Activated T-cell treated with anti-CD3 and anti-CD28 coated beads for 4 hours (primary cell): ENCODE measurements around the gene EHD4.

Source experiments
- DNase-seq: peaks from one replicate; pipeline ENCODE4 v3.0.0-alpha.2; 2020

The EHD4 gene

DNA sequence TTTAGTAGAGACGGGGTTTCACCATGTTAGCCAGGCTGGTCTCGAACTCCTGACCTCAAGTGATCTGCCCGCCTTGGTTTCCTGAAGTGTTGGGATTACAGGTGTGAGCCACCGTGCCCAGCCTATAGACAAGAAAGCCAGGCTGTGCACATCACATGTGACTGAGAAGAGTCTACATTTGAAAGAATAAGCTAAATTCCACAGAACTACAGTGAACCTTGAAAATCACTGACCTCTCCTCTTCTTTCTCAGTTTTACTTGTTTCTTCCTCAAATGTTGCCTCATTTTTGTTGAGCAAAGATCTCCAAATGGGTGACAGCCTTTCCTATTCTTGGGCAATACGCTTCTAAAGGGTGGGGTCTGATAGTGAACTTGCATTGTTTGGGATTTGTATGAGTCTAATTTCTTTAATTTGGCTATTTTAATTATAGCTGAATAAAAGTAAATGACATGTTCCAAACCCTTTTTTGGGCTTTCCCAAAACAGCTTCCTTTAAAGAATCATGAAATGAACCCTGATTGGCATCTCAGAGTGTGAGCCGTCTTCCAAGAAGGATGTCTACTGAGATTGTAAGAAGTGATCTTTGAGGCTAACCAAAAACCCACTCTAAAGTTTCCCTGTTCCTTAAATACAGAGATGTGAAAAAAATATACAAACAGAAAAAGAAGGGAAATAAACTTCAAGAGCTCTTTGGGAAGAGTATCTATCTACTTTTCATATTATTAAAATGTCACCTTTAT, 56.9 kb downstream of the EHD4 start:
- no peak for DNase-seq

DNA sequence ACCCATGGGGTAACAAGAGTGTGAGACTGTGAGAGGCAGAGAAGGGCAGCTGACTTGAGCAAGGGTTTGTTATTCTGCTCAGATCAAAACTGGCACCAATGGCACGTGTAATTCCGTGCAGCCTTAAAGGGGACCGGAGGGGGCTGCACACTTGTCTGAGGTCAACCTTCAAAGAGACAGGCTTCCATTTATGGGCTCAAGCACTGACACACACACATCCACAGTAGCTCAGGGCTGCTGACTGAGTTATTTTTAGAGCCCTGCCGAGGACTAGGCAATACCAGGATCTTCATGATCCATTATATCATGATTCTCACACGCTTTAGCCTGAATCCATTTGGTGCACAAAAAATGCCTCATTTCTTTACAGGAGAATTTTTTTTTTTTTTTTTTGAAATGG, 57.9 kb downstream of the EHD4 start:
- no peak for DNase-seq

DNA sequence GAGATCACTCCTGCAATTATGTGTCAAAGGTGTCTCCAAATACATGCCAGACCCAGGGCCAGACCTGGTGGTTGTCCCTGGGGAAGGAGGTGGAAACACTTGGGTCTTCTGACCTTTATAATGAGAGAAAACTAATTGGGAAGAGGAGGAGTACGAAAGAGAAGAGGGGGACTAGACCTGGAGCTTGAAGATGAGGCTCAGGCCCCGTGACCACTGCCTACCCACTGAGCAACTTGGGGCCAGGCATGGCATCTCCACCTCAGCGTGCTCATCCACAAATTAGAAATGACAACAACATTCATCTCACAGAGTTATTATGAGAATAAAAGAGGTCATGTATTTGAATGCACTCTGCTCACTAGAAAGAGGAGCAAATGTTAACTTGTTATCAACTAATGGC, 59.1 kb downstream of the EHD4 start:
- DNase-seq = no peak

DNA sequence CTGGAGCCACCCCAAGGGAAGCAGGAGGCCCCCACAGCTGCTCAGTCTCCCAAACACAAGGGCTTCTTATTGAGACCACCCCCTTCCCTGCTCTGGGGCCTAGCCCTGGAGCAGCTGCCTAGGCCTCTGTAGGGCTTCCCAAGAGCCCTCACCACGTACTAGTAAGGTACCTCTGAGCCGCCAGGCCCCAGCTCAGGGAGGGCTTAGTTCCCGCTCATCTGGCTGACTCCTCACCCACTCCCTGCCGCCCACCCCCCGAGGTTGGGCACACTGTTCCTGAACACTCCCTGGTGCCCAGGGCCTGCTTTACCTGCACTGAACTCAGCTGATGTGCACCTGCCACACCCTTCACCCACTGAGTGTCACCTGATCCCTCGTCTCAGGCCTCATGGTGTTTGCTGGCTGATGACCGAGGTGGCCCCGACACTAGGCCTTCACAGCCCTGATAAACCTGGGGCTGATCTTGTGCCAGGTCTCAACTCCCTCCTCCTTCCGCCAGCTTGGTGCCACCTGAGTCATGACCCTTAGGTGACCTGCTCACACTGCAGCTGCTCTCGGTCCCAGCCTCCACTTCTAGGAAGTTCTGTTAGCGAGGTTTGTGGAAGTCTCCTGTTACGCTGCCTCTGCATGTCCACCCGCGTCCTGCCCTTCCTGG, 60.5 kb downstream of the EHD4 start:
- no peak for DNase-seq

DNA sequence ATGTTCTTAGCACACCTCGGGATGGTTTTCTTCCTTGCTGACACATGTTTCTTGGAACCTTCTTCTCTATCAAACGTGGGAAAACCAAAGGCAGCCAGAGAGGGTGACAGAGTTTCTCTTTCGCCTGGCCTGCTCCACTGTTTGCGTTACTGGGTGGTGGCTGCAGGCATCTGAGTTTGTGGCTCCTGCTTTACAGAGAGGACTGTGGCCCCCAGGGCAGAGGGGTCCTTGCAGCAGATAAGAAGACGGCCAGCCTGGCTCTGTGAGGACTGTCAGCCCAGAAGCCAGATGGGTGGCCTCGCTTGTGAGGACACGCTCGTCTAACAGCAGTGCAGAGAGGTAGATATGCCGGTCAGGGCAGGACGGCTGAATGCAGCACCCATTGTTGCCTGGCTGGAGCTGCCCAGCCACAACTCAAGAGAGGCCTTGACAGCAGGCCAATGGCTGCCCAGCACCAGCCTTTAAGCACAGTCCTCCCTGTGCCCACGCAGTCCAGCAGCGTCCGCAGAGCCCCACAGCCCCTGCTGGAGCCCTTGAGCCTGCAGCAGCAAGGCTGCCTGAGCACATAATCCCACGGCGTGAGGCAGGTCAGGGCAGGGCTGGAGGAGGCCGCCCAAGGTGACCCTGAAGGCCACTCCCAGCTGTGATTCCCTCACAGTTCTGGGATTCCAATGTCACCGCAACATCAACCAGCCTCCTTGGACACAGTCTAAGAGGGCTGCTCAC, 63.5 kb downstream of the EHD4 start:
- no peak for DNase-seq

DNA sequence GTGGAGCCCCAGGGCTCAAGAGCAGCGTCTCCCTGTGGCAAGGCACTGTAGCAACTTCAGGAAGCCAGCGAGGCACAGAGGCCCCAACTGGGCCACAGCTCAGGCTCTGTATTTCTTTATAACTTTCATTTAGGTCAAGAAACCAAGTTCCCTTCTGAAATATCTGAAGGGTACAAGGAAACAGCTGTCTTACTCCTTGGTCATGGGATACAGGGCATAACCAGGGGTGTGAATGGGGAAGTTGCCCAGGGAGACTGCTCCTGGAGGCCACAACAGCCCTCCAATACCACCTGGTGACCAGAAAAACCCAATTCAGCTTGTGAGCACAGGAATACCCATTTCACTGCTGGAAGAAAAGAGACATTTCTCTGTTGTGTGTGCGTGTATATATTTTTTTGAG, 65.2 kb downstream of the EHD4 start:
- DNase-seq = no peak

DNA sequence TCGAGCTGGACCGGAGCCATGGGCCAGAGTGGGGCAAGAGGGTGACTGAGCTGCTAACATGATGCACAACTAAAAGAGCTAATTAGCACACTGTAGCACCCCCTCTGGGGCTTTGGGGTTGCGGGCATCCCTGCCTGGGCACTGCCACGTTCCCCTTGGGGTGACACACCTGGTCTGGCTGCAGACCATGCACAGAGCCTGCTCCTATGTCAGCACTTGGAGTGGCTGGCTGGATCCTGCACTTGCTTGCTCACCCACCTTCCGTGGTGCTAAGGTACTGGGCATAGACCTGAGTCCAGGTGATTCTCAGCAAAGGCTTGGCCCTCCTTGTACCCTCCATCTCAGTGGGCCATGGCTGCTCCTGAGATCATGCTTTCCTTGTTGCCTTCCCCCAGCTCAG, 65.7 kb downstream of the EHD4 start:
- no peak for DNase-seq

DNA sequence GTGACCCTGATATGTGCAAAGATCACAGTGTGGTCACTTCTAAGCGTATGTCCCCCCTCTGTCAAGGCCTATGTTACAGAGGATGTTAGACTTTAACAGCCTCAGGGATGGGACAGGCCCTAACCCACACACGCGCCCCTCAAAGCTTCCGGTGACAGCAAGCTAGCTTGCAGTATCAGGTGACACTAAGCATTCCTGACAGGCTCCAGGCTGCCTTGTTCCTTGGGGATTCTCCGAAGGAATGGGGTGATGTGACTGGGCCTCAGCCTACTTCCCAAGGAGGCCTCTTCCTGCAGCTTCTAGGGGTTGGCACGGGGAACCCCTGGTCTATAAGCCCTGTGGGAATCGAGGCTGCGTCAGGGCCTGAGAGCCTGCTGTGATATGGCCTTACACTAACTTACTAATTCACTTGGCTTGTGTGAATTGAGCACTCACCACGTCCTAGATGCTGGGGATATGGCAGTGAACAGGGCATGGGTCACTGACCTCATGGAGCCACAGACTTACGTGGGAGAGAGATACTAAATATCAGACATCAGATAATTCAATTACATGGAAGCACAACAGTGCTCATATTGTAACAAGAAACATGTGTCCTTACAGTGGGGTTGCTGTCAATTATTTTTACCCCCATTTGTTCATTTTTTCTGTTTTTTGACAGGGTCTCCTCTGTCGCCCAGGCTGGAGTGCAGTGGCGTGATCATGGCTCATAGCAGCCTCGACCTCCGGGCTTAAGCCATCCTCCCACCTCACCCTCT, 67.1 kb downstream of the EHD4 start:
- no peak for DNase-seq

DNA sequence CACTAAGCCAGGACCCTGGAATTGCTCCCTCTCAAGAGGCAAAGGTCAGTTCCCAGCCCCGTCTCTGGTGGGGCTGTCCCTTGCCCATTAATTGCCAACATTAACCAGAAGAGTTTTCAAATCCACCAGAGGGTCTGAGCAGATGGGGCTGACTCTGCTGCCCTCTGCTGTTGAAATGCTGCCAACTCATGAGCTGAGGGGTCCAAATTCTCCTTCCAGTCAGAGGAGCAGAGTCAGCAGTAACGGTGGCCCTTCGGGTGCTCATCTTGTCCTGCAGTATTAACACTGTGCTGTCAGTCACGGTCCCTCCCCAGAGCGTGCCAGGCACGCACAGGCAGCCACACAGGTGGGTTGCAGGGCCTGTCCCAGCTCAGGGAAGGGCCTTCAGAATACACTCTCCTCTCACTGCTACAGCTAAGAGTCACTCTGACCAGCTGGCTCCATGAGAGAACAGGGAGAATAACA, 67.8 kb downstream of the EHD4 start:
- DNase-seq = peak; percentile 63

DNA sequence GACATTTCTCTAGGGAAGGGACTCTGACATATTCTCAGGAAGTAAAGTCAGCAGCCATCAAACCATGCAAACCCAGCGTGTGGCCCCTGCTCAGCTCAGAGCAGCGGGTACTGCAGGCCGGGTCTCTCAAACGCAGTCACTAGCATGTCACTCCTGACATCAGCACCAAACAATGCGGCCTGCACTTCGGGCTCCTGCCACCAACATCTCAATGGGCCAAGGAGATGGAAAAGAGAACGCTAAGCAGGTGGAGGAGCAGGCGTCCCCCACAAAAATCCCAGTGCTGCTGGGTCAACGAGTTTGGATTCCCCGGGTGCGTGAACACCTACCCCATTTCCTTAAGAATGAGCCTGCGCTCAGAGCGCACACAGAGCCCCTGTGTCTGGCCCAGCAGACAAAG, 68.6 kb downstream of the EHD4 start:
- no peak for DNase-seq

DNA sequence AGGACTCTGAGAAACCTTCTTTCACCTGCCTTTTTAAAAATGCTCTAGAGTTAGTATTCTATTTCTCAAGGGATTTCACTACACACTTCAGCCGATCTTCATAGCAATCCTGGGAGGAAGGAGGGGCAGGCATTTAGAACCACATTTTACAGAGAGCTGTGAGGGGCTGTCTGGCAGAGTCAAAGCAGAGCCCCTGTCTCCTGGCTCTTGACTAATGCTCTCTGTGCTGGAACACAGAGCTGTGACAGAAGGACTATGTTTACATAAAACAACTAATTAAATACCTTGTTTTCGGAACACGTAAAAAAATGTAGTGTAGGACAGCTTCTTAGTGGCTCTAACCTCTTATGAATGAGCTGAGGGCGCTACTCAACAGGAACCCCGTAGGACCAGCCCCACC, 70.9 kb downstream of the EHD4 start:
- DNase-seq = no peak

DNA sequence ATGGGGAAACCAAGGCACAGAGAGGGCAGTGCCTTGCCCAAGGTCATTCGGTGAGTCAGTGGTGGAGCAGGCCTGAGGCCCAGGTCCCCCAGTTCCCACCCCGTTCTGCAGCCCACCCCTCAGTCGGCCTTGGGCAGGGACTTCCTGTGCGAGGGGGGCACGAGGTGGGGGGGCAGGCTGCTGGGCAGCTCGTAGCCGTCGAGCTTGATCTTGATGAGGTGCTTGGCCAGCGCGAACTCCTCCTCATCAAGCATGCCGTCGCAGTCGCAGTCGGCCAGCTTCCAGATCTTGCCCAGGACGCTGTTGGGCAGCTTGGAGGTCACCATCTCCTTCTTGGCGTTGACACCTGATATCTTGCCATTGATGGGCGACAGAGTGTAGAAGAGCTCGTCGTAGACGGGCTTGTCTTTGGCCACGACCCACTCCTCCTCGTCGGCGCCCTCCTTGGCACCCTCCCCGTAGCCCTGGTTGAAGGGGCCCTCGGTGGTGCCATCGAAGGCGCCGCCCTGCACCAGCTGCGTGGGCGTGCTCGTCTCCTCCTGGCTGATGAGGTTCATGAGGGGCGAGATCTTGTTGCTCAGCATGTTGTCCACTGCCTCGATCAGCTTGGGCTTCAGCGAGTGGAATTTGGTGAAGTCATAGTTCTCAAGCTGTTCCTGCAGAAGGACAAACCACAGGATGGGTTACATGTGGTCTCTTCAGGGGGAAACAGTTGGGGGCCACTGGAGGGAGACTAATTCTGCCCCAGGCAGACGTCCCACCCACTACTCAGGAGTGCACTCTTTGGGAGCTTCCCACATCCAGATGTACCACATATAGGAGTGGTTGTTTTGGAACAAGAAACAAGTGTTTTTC, 71.6 kb downstream of the EHD4 start:
- no peak for DNase-seq

DNA sequence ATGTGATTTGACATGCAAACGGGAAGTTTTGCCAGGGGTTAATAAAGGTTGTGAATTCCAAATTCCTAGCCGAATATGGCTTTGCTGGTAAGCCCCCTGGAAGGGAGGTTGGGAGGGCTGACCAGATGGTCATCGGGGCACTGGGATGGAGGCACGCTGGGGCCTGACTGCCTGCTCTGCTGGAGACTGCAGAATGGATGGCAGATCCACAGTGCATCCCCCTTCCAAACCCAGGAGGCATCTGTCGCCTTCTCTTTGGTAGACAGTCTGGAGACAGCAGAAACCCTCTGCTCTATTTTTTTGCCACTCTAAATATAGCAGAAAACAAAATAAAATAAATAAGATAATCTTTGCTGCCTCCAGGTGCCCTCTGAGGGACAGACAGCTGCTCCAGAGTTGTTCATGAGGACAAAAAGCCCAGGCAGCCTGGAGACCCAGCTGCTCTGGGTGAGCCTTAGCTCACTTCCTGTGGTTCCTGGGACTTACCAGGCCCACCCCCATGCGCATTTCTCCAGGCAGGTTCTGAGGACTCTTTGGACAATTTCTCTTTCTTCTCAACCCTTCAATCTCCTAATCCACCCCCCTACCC, 72.4 kb downstream of the EHD4 start:
- DNase-seq = no peak

DNA sequence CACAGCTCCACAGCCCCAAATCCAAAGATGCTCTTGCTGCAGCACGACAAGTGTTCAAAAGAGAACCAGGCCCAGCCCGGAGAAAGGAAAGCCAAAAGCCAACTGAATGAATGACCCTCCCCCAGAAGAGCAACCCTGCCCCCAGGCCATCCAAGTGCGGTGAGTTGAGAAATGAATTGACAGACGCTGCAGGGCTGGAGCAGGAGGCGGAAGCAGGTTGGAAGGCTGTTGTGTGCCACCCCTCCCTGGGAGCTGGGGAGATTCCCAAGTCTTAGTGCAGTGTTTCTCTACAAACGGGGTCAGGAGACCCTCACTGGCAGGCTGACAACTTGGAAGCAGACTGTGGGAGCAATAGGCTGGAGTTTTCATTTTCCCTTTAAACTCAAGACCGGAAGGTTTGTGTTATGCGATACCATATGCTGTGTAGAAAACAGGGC, 75.0 kb downstream of the EHD4 start:
- no peak for DNase-seq

DNA sequence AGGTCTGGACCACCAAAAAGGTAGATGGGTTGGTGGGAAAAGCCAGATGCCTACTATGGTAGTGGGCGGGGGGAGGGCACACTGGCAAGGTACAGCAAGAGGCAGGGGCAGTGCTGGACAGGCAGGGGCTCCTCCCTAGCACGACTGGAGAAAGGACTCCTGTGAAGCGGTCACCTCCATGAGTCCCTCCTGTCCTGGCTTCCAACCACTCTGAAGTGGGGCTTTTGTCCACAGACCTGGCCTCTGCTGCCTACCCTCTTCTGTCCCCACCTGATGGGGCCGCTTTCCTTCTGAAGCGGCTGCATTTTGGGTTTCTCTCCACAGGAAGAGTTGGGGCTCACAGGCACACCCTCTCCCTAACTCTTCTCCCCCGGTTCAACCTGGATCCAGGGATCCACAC, 75.8 kb downstream of the EHD4 start:
- DNase-seq = no peak

DNA sequence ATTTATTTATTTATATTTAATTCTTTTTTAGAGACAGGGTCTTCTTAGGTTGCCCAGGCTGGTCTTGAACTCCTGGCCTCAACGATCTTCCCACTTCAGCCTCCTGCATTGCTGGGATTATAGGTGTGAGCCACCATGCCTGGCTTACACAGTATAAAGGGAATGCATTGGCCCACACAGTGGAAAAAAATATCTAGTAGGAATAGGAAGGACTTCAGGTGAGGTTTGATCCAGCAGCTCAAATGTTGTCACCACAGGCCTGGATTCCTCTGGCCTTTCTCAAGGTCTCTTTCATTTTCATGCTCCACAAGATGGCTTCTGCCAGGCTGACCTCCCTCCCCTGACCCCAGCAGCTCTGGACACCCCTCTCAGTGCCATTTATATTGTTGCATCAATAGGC, 76.4 kb downstream of the EHD4 start:
- DNase-seq = no peak

DNA sequence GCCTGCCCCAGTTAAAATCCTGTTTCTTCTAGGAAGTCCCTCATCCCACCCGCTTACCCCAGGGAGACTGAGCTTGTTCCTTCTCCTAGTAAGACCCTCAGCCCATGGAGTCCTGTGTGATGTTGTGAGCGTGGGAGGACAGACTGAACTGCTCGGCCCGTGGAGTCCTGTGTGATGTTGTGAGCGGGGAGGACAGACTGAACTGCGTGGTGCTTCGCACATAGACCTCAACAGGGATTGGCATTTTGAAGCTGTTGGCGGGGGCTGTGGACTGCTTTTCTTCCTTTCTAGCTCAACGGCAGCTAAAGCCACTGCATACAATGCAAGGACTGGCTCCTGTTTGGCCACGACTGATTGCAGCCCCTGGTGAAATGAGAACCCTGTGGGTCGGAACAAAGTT, 76.9 kb downstream of the EHD4 start:
- DNase-seq = no peak

DNA sequence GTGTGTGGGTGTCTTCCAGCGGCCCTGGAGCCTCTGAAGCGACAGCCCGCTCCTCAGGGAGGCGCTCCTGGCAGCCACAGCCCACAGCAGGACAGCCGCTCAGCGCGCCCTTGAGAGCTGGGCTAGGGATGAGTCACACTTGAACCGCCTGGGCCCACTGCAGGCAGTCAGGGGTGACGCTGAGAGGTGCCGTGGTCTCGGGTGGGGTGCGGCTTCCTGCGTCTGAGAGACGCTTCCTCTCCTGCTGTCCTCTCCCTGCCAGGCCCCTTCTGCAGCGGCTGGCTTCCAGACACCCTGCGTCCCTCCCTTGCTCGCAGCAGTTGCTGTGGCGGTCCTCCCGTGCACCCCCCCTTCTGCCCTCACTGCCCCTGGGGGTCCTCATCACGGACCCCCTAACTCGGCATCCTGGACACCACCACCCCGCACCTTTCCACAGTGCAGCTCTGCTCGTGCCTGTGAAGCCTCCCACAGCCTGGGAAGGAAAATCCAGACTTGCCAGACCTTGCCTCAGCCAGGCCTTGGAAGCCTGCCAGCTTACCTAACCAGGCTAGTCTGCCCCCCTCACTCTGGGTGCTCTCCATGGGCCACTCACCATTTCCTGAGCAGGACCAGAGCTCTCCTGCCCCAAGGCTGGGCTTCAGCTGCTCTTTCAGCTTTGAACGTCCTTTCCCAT, 77.4 kb downstream of the EHD4 start:
- DNase-seq = peak; percentile 70

DNA sequence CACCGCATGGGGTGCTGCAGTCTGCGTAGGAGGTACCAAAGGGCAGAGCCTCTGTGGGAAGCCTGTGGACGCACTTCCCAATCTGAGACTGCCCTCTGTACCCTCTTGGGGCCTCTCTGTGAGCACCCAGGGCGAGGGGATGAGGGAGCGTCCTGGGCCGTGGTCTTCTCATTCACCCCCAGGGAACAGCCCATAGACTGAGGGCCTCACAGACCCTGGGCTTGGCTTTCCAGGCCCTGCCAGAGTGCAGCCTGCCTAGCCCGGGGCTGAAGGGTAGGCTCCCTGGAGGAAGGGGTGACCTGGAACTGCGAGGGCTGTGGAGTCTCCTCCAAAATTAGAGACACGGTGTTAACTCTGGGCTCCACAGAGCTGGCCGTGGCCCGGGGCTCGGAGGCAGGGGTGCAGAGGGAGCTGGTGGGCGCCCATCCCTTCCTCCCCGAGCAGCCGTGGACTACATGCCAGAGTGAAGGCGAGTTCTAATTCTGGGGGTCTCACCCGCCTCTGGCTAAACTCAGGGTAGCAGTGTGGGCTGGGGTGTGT, 78.0 kb downstream of the EHD4 start:
- no peak for DNase-seq

DNA sequence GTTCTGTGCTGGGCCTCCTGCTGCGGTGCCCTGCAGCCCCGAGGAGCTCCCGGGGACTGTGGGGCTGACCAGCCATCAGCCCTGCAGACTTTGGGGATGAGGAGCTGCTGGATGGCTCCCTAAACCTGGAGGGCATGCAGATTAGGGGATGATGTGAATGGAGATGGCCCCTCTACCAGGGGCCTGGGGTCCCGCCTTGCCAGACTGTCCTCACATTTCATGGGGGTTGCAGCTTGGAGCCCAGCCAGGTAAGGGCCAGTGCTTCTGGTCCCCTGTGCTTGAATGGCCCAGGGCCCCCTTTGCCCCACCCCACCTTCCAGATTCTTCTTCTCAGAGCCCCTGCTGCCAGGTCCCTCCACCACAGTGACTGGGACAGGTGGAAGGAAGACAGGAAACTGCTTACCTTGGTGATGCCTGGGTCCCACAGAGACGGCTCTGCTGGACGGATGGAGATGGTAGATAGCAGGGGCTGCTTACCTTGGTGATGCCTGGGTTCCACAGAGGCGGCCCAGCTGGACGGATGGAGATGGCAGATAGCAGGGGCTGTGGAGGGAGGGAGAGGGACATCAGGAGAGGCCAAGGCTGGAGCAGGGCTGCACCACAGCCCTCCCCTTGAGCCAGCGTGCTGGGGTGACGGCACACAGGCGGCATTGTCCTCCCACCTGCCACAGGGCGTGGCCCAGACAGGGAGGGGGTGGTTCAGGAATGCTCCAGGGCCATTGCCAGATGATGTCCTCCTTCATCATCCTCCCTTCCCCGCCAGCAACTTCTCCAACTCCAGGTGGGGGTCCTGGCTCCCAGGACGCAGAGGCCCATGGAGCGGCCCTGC, 78.7 kb downstream of the EHD4 start, which contains the start of gene SPTBN5:
SPTBN5 (minus strand) TSS at position 632 of the 829 bp plus-strand sequence; CDS start at position 76, 556 bp downstream.
- DNase-seq = no peak
